Stimulated activated effector memory CD8-positive, alpha-beta T cell treated with anti-CD3 and anti-CD28 coated beads, Interleukin-12 subunit alpha, Interleukin-12 subunit beta, amount 100 ng/mL, for 72 hours (primary cell): ENCODE results near the gene SRSF5.
A peak's percentile ranks its signal among the peaks of the same experiment; 100 is the strongest.
"Not testable (repeated sequence)": the region's sequence is repeated elsewhere in the genome, so short reads cannot be mapped to it uniquely, and the experiment has no call there.

Experiments
- ATAC-seq: fragments of 150-1000 bp; cut with Tn5 transposase; 2 replicates; pipeline ENCODE4 v1.10.0; 2021
- DNase-seq, 2 donors: peaks; one replicate each; pipeline ENCODE4 v3.0.0; 2021 to 2022; ENCODE audit warnings: low spot score in 2 of 2
- H3K27ac Mint-ChIP-seq: one replicate; pipeline ENCODE4 v1.8.0; 2022; ENCODE audit warnings: mild to moderate bottlenecking, mixed read lengths
- H3K36me3 Mint-ChIP-seq: one replicate; pipeline ENCODE4 v1.8.0; 2022; ENCODE audit warnings: mild to moderate bottlenecking, mixed read lengths
- H3K4me1 Mint-ChIP-seq: one replicate; pipeline ENCODE4 v1.8.0; 2022; ENCODE audit warnings: mixed read lengths
- H3K4me3 Mint-ChIP-seq: one replicate; pipeline ENCODE4 v1.8.0; 2022; ENCODE audit warnings: mild to moderate bottlenecking, mixed read lengths
- H3K9me3 Mint-ChIP-seq: one replicate; pipeline ENCODE4 v1.8.0; 2022; ENCODE audit warnings: mixed read lengths

Gene SRSF5

GRCh38 chr14:69811227-69811867 lies 44.4 kb downstream of the SRSF5 start:
- H3K9me3 Mint-ChIP-seq, result no peaks in the 10 kb centered on the region
- no peaks in the 10 kb centered on the region for H3K4me1 Mint-ChIP-seq
- ATAC-seq (no peak), DNase-seq (no peak)
- no peak overlapping the region for H3K4me3 Mint-ChIP-seq
- H3K36me3 Mint-ChIP-seq, result no peaks in the 10 kb centered on the region
- H3K27ac Mint-ChIP-seq, result no peak overlapping the region

GRCh38 chr14:69811868-69812252 lies 44.9 kb downstream of the SRSF5 start:
- no peak for DNase-seq
- Mint-ChIP-seq H3K4me3 (no peak overlapping the region), H3K36me3 (no peaks in the 10 kb centered on the region), H3K27ac (no peak overlapping the region), H3K4me1 (no peaks in the 10 kb centered on the region), H3K9me3 (no peaks in the 10 kb centered on the region)
- ATAC-seq, result no peak

GRCh38 chr14:69812711-69813110 lies 45.8 kb downstream of the SRSF5 start:
- no peak overlapping the region for H3K4me3 Mint-ChIP-seq
- H3K4me1 Mint-ChIP-seq, result no peaks in the 10 kb centered on the region
- no peaks in the 10 kb centered on the region for H3K9me3 Mint-ChIP-seq
- no peaks in the 10 kb centered on the region for H3K36me3 Mint-ChIP-seq
- ATAC-seq (no peak), DNase-seq (no peak)
- H3K27ac Mint-ChIP-seq, result no peak overlapping the region

- not testable (repeated sequence) for H3K27ac Mint-ChIP-seq, H3K36me3 Mint-ChIP-seq, DNase-seq, ATAC-seq, H3K4me1 Mint-ChIP-seq, H3K9me3 Mint-ChIP-seq, H3K4me3 Mint-ChIP-seq
Measured at GRCh38 chr14:69813346-69813745, 46.4 kb downstream of the SRSF5 start.

- Mint-ChIP-seq H3K27ac (no peak overlapping the region), H3K9me3 (no peaks in the 10 kb centered on the region), H3K36me3 (no peaks in the 10 kb centered on the region), H3K4me1 (no peaks in the 10 kb centered on the region), H3K4me3 (no peak overlapping the region)
- DNase-seq (no peak), ATAC-seq (no peak)
Measured at GRCh38 chr14:69814397-69814796, 47.5 kb downstream of the SRSF5 start.

- no peaks in the 10 kb centered on the region for H3K36me3 Mint-ChIP-seq
- no peak overlapping the region for H3K27ac Mint-ChIP-seq
Measured at GRCh38 chr14:69815556-69815955, 48.6 kb downstream of the SRSF5 start.

GRCh38 chr14:69816216-69816615 lies 49.3 kb downstream of the SRSF5 start:
- Mint-ChIP-seq H3K4me1 (no peaks in the 10 kb centered on the region), H3K4me3 (no peak overlapping the region), H3K36me3 (no peaks in the 10 kb centered on the region), H3K27ac (no peak overlapping the region), H3K9me3 (no peaks in the 10 kb centered on the region)
- no peak for DNase-seq
- ATAC-seq, result no peak

More at GRCh38 chr14:69815556-69815955, 48.6 kb downstream of the SRSF5 start:
- Mint-ChIP-seq H3K4me1 (no peaks in the 10 kb centered on the region), H3K4me3 (no peak overlapping the region), H3K9me3 (no peaks in the 10 kb centered on the region)
- ATAC-seq (no peak), DNase-seq (no peak)

GRCh38 chr14:69818758-69819191 lies 51.8 kb downstream of the SRSF5 start:
- Mint-ChIP-seq H3K4me3 (no peak overlapping the region), H3K9me3 (no peaks in the 10 kb centered on the region), H3K4me1 (no peaks in the 10 kb centered on the region), H3K36me3 (no peaks in the 10 kb centered on the region), H3K27ac (no peak overlapping the region)
- ATAC-seq (peak; percentile 83), DNase-seq (peak; percentile 72 to 84)

- H3K27ac Mint-ChIP-seq, result no peak overlapping the region
- no peaks in the 10 kb centered on the region for H3K9me3 Mint-ChIP-seq
- H3K36me3 Mint-ChIP-seq, result no peaks in the 10 kb centered on the region
- no peak overlapping the region for H3K4me3 Mint-ChIP-seq
- DNase-seq, result no peak
- no peaks in the 10 kb centered on the region for H3K4me1 Mint-ChIP-seq
- no peak for ATAC-seq
Measured at GRCh38 chr14:69819607-69820006, 52.7 kb downstream of the SRSF5 start.

GRCh38 chr14:69820991-69821390 lies 54.0 kb downstream of the SRSF5 start:
- no peak for ATAC-seq
- H3K27ac Mint-ChIP-seq, result no peak overlapping the region
- H3K36me3 Mint-ChIP-seq, result no peaks in the 10 kb centered on the region
- no peaks in the 10 kb centered on the region for H3K9me3 Mint-ChIP-seq
- no peak for DNase-seq
- no peak overlapping the region for H3K4me3 Mint-ChIP-seq
- H3K4me1 Mint-ChIP-seq, result no peaks in the 10 kb centered on the region
